GM12801 (cell line): ENCODE results near the gene MAST2.

Experiments
- CTCF ChIP-seq: IDR thresholded peaks from one replicate; pipeline ENCODE4 v1.5.1; 2011; ENCODE audit warnings: control low read depth; ENCODE audit not compliant: insufficient read length; ENCODE audit errors: extremely low read depth

MAST2 gene

GRCh38 chr1:46019348-46019747 is 215.9 kb downstream of the MAST2 start:
- no peak for TF ChIP-seq CTCF

- TF ChIP-seq CTCF, result no peak
These were observed 216.6 kb downstream of the MAST2 start for GRCh38 chr1:46020010-46020409.

GRCh38 chr1:46021046-46021996 is 217.9 kb downstream of the MAST2 start:
- TF ChIP-seq CTCF, result no peak

- no peak for TF ChIP-seq CTCF
These were observed 223.1 kb downstream of the MAST2 start for GRCh38 chr1:46026531-46026930.

- TF ChIP-seq CTCF, result no peak
These were observed 224.6 kb downstream of the MAST2 start for GRCh38 chr1:46027788-46028573.

- no peak for TF ChIP-seq CTCF
These were observed 226.9 kb downstream of the MAST2 start for GRCh38 chr1:46030074-46030870.
